CD8-positive, alpha-beta memory T cell (primary cell): Measurements from ENCODE around the gene CREB3L4. TPM values are rescaled to one million over a fixed set of nuclear protein-coding genes. Genes with fewer than 3 reads are reported as not detected.

ENCODE experiments used
- CTCF ChIA-PET: fragments of 350-600 bp; sonication (Branson Sonifier 250); formaldehyde crosslinking; loops from one replicate; lab custom pipeline; 2021; ENCODE audit warnings: antibody characterized with exemption; lab: Charles Lee
- POLR2A ChIA-PET: fragments of 350-600 bp; sonication (Branson Sonifier 250); formaldehyde crosslinking; loops from one replicate; lab custom pipeline; 2021; ENCODE audit warnings: antibody characterized with exemption; lab: Charles Lee
- DNase-seq, 5 donors: peaks; one replicate each; pipeline versions ENCODE4 v3.0.0 to v3.0.0-alpha.2; 2020 to 2022; ENCODE audit warnings: mixed read lengths in 1 of 5
- H3K27ac ChIP-seq: one replicate; pipeline ENCODE4 v1.7.0; 2013; ENCODE audit warnings: low read depth, mild to moderate bottlenecking, low read length, moderate library complexity
- H3K27me3 ChIP-seq: 2 replicates; pipeline ENCODE4 v1.7.0; 2013; ENCODE audit warnings: low read length, mild to moderate bottlenecking; ENCODE audit not compliant: insufficient read depth, poor library complexity, severe bottlenecking
- H3K36me3 ChIP-seq: 2 replicates; pipeline ENCODE4 v1.7.0; 2013; ENCODE audit warnings: mild to moderate bottlenecking, low read length, moderate library complexity; ENCODE audit not compliant: insufficient read depth
- H3K4me1 ChIP-seq: 2 replicates; pipeline ENCODE4 v1.7.0; 2013; ENCODE audit warnings: mild to moderate bottlenecking, low read length, moderate library complexity; ENCODE audit not compliant: insufficient read depth
- H3K4me3 ChIP-seq: 2 replicates; pipeline ENCODE4 v1.7.0; 2013; ENCODE audit warnings: mild to moderate bottlenecking, low read length
- H3K9me3 ChIP-seq: 2 replicates; pipeline ENCODE4 v1.7.0; 2013; ENCODE audit warnings: mild to moderate bottlenecking, low read length
- H3K27ac Mint-ChIP-seq, 8 donors: one replicate each; pipeline ENCODE4 v1.8.0; 2020 to 2021; ENCODE audit warnings: mixed read lengths in 8 of 8, mild to moderate bottlenecking in 6 of 8, inconsistent platforms in 3 of 8, moderate library complexity in 3 of 8
- H3K27me3 Mint-ChIP-seq, 2 donors: one replicate each; pipeline ENCODE4 v1.8.0; 2020 to 2021; ENCODE audit warnings: mixed read lengths in 2 of 2, mild to moderate bottlenecking in 1 of 2, moderate library complexity in 1 of 2
- H3K36me3 Mint-ChIP-seq, 3 donors: one replicate each; pipeline ENCODE4 v1.8.0; 2020 to 2021; ENCODE audit warnings: mixed read lengths in 3 of 3, inconsistent platforms in 1 of 3, mild to moderate bottlenecking in 1 of 3
- H3K4me1 Mint-ChIP-seq, 3 donors: one replicate each; pipeline ENCODE4 v1.8.0; 2020 to 2021; ENCODE audit warnings: mixed read lengths in 3 of 3, inconsistent platforms in 1 of 3, mild to moderate bottlenecking in 1 of 3
- H3K4me3 Mint-ChIP-seq, 7 donors: one replicate each; pipeline ENCODE4 v1.8.0; 2020 to 2021; ENCODE audit warnings: mixed read lengths in 7 of 7, mild to moderate bottlenecking in 6 of 7, moderate library complexity in 4 of 7, inconsistent platforms in 2 of 7
- H3K9me3 Mint-ChIP-seq, 5 donors: one replicate each; pipeline ENCODE4 v1.8.0; 2020 to 2022; ENCODE audit warnings: mixed read lengths in 5 of 5, mild to moderate bottlenecking in 3 of 5, moderate library complexity in 2 of 5, inconsistent platforms in 1 of 5
- polyA plus RNA-seq: library from polyadenylated mRNA; unstranded; fragments of 300-500 nt; fragmentation: Illumina TruSeq; gene quantifications from one replicate; pipeline ENCODE4 v1.2.3, GENCODE V29; 2021
- total RNA-seq, 2 experiments: library from RNA; stranded (reverse); gene quantifications; one replicate each; pipeline ENCODE4 v1.2.3, GENCODE V29; 2021

CREB3L4 gene
- total and polyA plus RNA-seq, 3 experiments from 2014 or later = 5.3 to 10.1 (median 10.0) TPM

GRCh38 chr1:153922972-153923925 lies 44.5 kb upstream of the CREB3L4 start, which contains the start of gene GATAD2B:
Gene GATAD2B, minus strand, starts transcription at chr1:153922972. Its CDS starts 94,625 bp downstream, at chr1:153828347.
- Mint-ChIP-seq H3K36me3 (peaks cover 0 to 31% (median 0%) of the 10 kb centered on the region in 3 donors), H3K4me1 (peaks cover 46 to 60% (median 52%) of the 10 kb centered on the region in 3 donors), H3K4me3 (peak within 1 kb of the TSS; percentile 79 to 97 (median 94)), H3K27ac (peak within 1 kb of the TSS; percentile 95 to 100 (median 98)), H3K9me3 (peaks cover 0 to 2% (median 0%) of the 10 kb centered on the region in 5 donors), H3K27me3 (peaks cover 0 to 4% of the 10 kb centered on the region in 2 donors)
- Histone ChIP-seq H3K27ac (peak within 1 kb of the TSS; percentile 96), H3K9me3 (no peaks in the 10 kb centered on the region), H3K4me1 (peaks cover 44% of the 10 kb centered on the region), H3K36me3 (no peaks in the 10 kb centered on the region), H3K27me3 (no peaks in the 10 kb centered on the region), H3K4me3 (peak within 1 kb of the TSS; percentile 98)
- ChIA-PET CTCF (interaction anchor here (0.6 to 6.0 kb wide), 8 partner anchors 12 to 127 kb away, joined by 3 to 58 read pairs (median 4); partner anchors contain the start of genes CREB3L4 and DENND4B), POLR2A (interaction anchor here (0.5 to 2.8 kb wide), 19 partner anchors 10 to 235 kb away, joined by 3 to 56 read pairs (median 5); partner anchors contain the start of genes CREB3L4, DENND4B, JTB and RPS27)
- DNase-seq = peak; percentile 97 to 100 (median 99)

GRCh38 chr1:153926405-153926804 lies 41.3 kb upstream of the CREB3L4 start:
- DNase-seq = no peak
- CTCF ChIA-PET = no interaction called here
- peak overlapping the region in 1 of 8 donors; percentile 84 for H3K27ac Mint-ChIP-seq
- H3K4me3 Mint-ChIP-seq = no peak overlapping the region
- no peaks in the 10 kb centered on the region for H3K27me3 ChIP-seq
- no peaks in the 10 kb centered on the region for H3K9me3 ChIP-seq
- H3K36me3 ChIP-seq = peaks cover 13% of the 10 kb centered on the region
- peaks cover 24 to 39% (median 29%) of the 10 kb centered on the region in 3 donors for H3K4me1 Mint-ChIP-seq
- H3K9me3 Mint-ChIP-seq = peaks cover 0 to 2% (median 0%) of the 10 kb centered on the region in 5 donors
- H3K4me1 ChIP-seq = peaks cover 15% of the 10 kb centered on the region
- peaks cover 0 to 4% of the 10 kb centered on the region in 2 donors for H3K27me3 Mint-ChIP-seq
- H3K27ac ChIP-seq = no peak overlapping the region
- no peak overlapping the region for H3K4me3 ChIP-seq
- peaks cover 0 to 40% (median 0%) of the 10 kb centered on the region in 3 donors for H3K36me3 Mint-ChIP-seq
- POLR2A ChIA-PET = no interaction called here

GRCh38 chr1:153928245-153928644 lies 39.5 kb upstream of the CREB3L4 start:
- Histone ChIP-seq H3K36me3 (peaks cover 23% of the 10 kb centered on the region), H3K27me3 (no peaks in the 10 kb centered on the region), H3K27ac (no peak overlapping the region), H3K4me3 (no peak overlapping the region), H3K4me1 (peaks cover 9% of the 10 kb centered on the region), H3K9me3 (no peaks in the 10 kb centered on the region)
- Mint-ChIP-seq H3K9me3 (no peaks in the 10 kb centered on the region), H3K27me3 (no peaks in the 10 kb centered on the region), H3K27ac (peak overlapping the region; percentile 25 to 93 (median 60)), H3K4me1 (peaks cover 16 to 31% (median 24%) of the 10 kb centered on the region in 3 donors), H3K36me3 (peaks cover 0 to 42% (median 0%) of the 10 kb centered on the region in 3 donors), H3K4me3 (peak overlapping the region in 1 of 7 donors; percentile 36)
- POLR2A ChIA-PET = interaction anchor here (0.8 kb wide), 1 partner anchor 49 kb away, joined by 3 read pairs; the partner anchor contains the start of gene JTB
- DNase-seq = no peak
- CTCF ChIA-PET = interaction anchor here (0.7 to 1.3 kb wide), 3 partner anchors 17 to 59 kb away, joined by 3 to 4 read pairs (median 3); partner anchors contain the start of gene RAB13

GRCh38 chr1:153928791-153929341 lies 38.8 kb upstream of the CREB3L4 start:
- no peaks in the 10 kb centered on the region for H3K27me3 Mint-ChIP-seq
- peaks cover 5% of the 10 kb centered on the region for H3K4me1 ChIP-seq
- no peaks in the 10 kb centered on the region for H3K9me3 Mint-ChIP-seq
- H3K4me1 Mint-ChIP-seq = peaks cover 11 to 24% (median 21%) of the 10 kb centered on the region in 3 donors
- no peak overlapping the region for H3K4me3 Mint-ChIP-seq
- no peak overlapping the region for H3K4me3 ChIP-seq
- H3K9me3 ChIP-seq = no peaks in the 10 kb centered on the region
- ChIA-PET CTCF (interaction anchor here (0.7 to 1.3 kb wide), 3 partner anchors 16 to 58 kb away, joined by 3 to 4 read pairs (median 3); partner anchors contain the start of gene RAB13), POLR2A (interaction anchor here (0.5 to 0.6 kb wide), 3 partner anchors 15 to 62 kb away, joined by 3 to 6 read pairs (median 4); partner anchors contain the start of gene RPS27)
- no peaks in the 10 kb centered on the region for H3K27me3 ChIP-seq
- H3K27ac ChIP-seq = no peak overlapping the region
- peaks cover 26% of the 10 kb centered on the region for H3K36me3 ChIP-seq
- peak overlapping the region in 7 of 8 donors; percentile 13 to 87 (median 57) for H3K27ac Mint-ChIP-seq
- DNase-seq = no peak
- H3K36me3 Mint-ChIP-seq = peaks cover 0 to 43% (median 0%) of the 10 kb centered on the region in 3 donors

- no peak overlapping the region for H3K4me3 ChIP-seq
- no peaks in the 10 kb centered on the region for H3K4me1 ChIP-seq
- POLR2A ChIA-PET = interaction anchor here (0.5 to 0.7 kb wide), 3 partner anchors 14 to 61 kb away, joined by 3 to 6 read pairs (median 3); partner anchors contain the start of gene RPS27
- no peak overlapping the region for H3K27ac ChIP-seq
- Mint-ChIP-seq H3K4me1 (peaks cover 10 to 19% (median 18%) of the 10 kb centered on the region in 3 donors), H3K27ac (peak overlapping the region in 3 of 8 donors; percentile 25 to 78 (median 29)), H3K36me3 (peaks cover 0 to 48% (median 0%) of the 10 kb centered on the region in 3 donors), H3K27me3 (no peaks in the 10 kb centered on the region), H3K4me3 (no peak overlapping the region), H3K9me3 (no peaks in the 10 kb centered on the region)
- no peaks in the 10 kb centered on the region for H3K27me3 ChIP-seq
- H3K36me3 ChIP-seq = peaks cover 30% of the 10 kb centered on the region
- no peaks in the 10 kb centered on the region for H3K9me3 ChIP-seq
- DNase-seq = no peak
- CTCF ChIA-PET = interaction anchor here (0.9 to 1.0 kb wide), 2 partner anchors 8 to 57 kb away, joined by 3 to 4 read pairs; partner anchors contain the start of gene RAB13
These were observed 38.3 kb upstream of the CREB3L4 start for GRCh38 chr1:153929426-153929825.

GRCh38 chr1:153929981-153930948 lies 37.4 kb upstream of the CREB3L4 start:
- H3K9me3 Mint-ChIP-seq = no peaks in the 10 kb centered on the region
- no peaks in the 10 kb centered on the region for H3K27me3 ChIP-seq
- ChIA-PET CTCF (interaction anchor here (0.9 to 1.0 kb wide), 2 partner anchors 9 to 56 kb away, joined by 3 to 4 read pairs; partner anchors contain the start of gene RAB13), POLR2A (interaction anchor here (0.7 kb wide), 1 partner anchor 14 kb away, joined by 3 read pairs; no protein-coding TSS in a partner anchor)
- H3K27ac Mint-ChIP-seq = peak overlapping the region in 2 of 8 donors; percentile 61 to 68
- H3K4me1 Mint-ChIP-seq = peaks cover 10 to 18% (median 17%) of the 10 kb centered on the region in 3 donors
- peaks cover 0 to 57% (median 0%) of the 10 kb centered on the region in 3 donors for H3K36me3 Mint-ChIP-seq
- H3K9me3 ChIP-seq = no peaks in the 10 kb centered on the region
- no peak overlapping the region for H3K4me3 Mint-ChIP-seq
- H3K27me3 Mint-ChIP-seq = no peaks in the 10 kb centered on the region
- H3K4me3 ChIP-seq = no peak overlapping the region
- DNase-seq = no peak
- H3K4me1 ChIP-seq = no peaks in the 10 kb centered on the region
- no peak overlapping the region for H3K27ac ChIP-seq
- peaks cover 31% of the 10 kb centered on the region for H3K36me3 ChIP-seq
